Diencephalon (tissue), 1 donor: ENCODE results near the gene GRM2. TPM values are rescaled to one million over a fixed set of nuclear protein-coding genes. Genes with fewer than 3 reads are reported as not detected.

ENCODE experiments used
- small RNA-seq: library from RNA; depleted of rRNA; stranded (forward); fragments of <200 nt; gene quantifications from one replicate; pipeline ENCODE3, GENCODE V24; 2014
- total RNA-seq: library from RNA; depleted of rRNA; stranded (reverse); fragments of >200 nt; gene quantifications from one replicate; pipeline ENCODE4 v1.2.3, GENCODE V29; 2014

GRM2 gene
- 12.5 TPM for total RNA-seq

GRCh38 chr3:51706788-51707731 is at the start of gene GRM2:
Gene GRM2, plus strand, starts transcription at chr3:51707068. Its CDS starts 1,916 bp downstream, at chr3:51708984.

GRCh38 chr3:51670823-51671733 is 35.8 kb upstream of the GRM2 start, which contains the start of gene TEX264:
Gene TEX264, plus strand, starts transcription at chr3:51671252. Its CDS starts 3,053 bp downstream, at chr3:51674305.

Small RNA genes within 50 kb of the gene (small RNA-seq; reads per million reads assigned to genes)
- gene RNA5SP132 = 357 reads per million, percentile 98 among the genes with 10 or more reads in this experiment

Other genes with a start within 250 kb of the GRM2 start
- 20.3 TPM for gene DCAF1, start 207.1 kb upstream of the GRM2 start, total RNA-seq
- 25.8 TPM for gene RAD54L2, start 168.3 kb upstream of the GRM2 start, total RNA-seq
- gene TEX264, start 35.8 kb upstream of the GRM2 start, total RNA-seq = 26.5 TPM
- not detected for gene IQCF6, start 72.2 kb downstream of the GRM2 start, total RNA-seq
- not detected for gene IQCF2, start 154.5 kb downstream of the GRM2 start, total RNA-seq
- not detected for gene IQCF5, start 168.5 kb downstream of the GRM2 start, total RNA-seq
- not detected for gene IQCF1, start 196.3 kb downstream of the GRM2 start, total RNA-seq
- gene RRP9, start 234.8 kb downstream of the GRM2 start, total RNA-seq = 12.9 TPM
- gene PARP3, start 235.3 kb downstream of the GRM2 start, total RNA-seq = 4.8 TPM
- 0.46 TPM for gene GPR62, start 248.3 kb downstream of the GRM2 start, total RNA-seq